HepG2 (cell line): ENCODE results near the gene CUL7.

Experiments used
- FOXK2 ChIP-seq: fragments of 450-650 bp; IDR thresholded peaks from 2 replicates; pipeline ENCODE4 v1.6.1; 2016
- POLR2A ChIP-seq, 2 experiments: IDR thresholded peaks; 2 replicates each; pipeline ENCODE4 v1.6.1; 2011; ENCODE audit warnings: low read depth in 2 of 2, low read length in 2 of 2, mild to moderate bottlenecking in 1 of 2, moderate library complexity in 1 of 2; ENCODE audit not compliant: insufficient read depth in 1 of 2
- PPARG ChIP-seq: conservative IDR thresholded peaks from 2 replicates; pipeline ENCODE4 v1.6.1; 2016; ENCODE audit warnings: missing biosample characterization, missing genetic modification reagents
- TRIM24 ChIP-seq: sonication (generic); formaldehyde crosslinking; IDR thresholded peaks from 2 replicates; pipeline ENCODE4 v1.8.0; 2022; ENCODE audit warnings: mild to moderate bottlenecking, missing genetic modification reagents
- ZBTB40 ChIP-seq, 2 experiments: fragments of 450-650 bp in 1 of 2; sonication (generic) in 1 of 2; formaldehyde crosslinking in 1 of 2; IDR thresholded peaks; 2 replicates each; pipeline versions ENCODE4 v1.6.1 to v1.8.0; 2016 to 2022; ENCODE audit warnings: antibody characterized with exemption in 1 of 2, mild to moderate bottlenecking in 1 of 2, missing genetic modification reagents in 1 of 2

- no peak for TF ChIP-seq FOXK2
- TF ChIP-seq TRIM24 (CRISPR knock-in tag), result no peak
- TF ChIP-seq POLR2A (IDR thresholded peaks at IDR 0.05; ENCODE audit: insufficient read depth in 1 of 2, low read depth in 2 of 2, low read length in 2 of 2), result no peak
- TF ChIP-seq ZBTB40 (IDR thresholded peaks at IDR 0.05), result no peak
- TF ChIP-seq ZBTB40 (CRISPR knock-in tag; IDR thresholded peaks at IDR 0.05), result no peak
- no peak for TF ChIP-seq PPARG (CRISPR knock-in tag)
Observed at GRCh38 chr6:43054206-43054943, 724 bp upstream of the CUL7 start.
